ENCODE measurements around the gene SLC45A3. TPM values are rescaled to one million over a fixed set of nuclear protein-coding genes. Genes with fewer than 3 reads are reported as not detected.

SLC45A3 gene
- polyA plus RNA-seq, 1 donor from 2014 or later, result 0.53 TPM

DNA sequence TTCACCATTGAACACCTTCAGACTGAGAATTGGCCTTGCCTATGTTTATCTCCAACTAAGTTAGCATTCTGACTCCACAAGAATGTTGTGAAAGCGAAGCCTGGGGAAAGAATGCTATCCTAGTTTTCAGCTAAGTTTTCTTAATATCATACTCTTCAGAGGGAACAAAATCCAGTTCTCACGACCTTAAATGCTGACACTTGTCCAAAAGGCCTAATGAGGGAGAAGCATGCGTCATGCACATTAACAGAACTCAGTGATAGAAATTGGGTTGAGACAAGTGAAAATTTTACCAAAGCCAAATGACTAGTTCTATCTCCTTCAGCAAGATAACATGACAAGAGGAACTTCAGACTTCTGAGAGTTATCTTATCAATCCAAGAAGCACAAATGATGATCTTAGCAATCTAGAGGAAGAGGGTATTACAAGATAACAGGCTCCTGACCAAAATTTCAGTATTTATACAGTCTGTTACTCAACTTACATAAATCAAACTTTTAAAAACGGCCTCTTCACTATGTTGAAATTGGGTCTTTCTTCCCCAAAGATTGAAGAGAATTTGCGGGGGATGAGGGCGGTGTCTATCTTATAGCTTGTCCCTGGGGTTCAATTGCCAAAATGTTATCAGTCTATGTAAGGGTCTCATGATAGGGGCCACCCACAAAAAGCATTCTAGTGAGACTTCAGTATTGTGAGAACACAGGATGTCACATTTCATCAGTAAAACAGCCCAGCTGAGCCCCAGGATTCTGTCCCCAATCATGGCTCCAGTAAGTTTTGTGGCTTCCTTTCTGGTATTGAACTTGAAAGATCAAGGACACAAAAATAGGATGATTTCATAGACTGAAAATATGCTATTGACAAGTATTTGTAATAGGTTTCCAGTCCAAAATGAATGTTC lies 26.5 kb upstream of the SLC45A3 start:
- peaks cover 4% of the 10 kb centered on the region for H3K36me3 ChIP-seq (ENCODE audit: insufficient read depth, low read length)
- no peak overlapping the region for H3K4me2 ChIP-seq (ENCODE audit: low read length)
- no peak overlapping the region for H3K4me3 ChIP-seq (ENCODE audit: low read length)
- TF ChIP-seq EP300 (conservative IDR thresholded peaks at IDR 0.05; ENCODE audit: poor library complexity, severe bottlenecking) (no peak), EZH2 (IDR thresholded peaks at IDR 0.05; ENCODE audit: borderline replicate concordance, insufficient read depth, low read length, poor library complexity, severe bottlenecking) (no peak), RAD21 (conservative IDR thresholded peaks at IDR 0.05) (no peak), TAF1 (IDR thresholded peaks at IDR 0.05; ENCODE audit: low read depth) (no peak)
- TF ChIP-seq, protein P1, sequence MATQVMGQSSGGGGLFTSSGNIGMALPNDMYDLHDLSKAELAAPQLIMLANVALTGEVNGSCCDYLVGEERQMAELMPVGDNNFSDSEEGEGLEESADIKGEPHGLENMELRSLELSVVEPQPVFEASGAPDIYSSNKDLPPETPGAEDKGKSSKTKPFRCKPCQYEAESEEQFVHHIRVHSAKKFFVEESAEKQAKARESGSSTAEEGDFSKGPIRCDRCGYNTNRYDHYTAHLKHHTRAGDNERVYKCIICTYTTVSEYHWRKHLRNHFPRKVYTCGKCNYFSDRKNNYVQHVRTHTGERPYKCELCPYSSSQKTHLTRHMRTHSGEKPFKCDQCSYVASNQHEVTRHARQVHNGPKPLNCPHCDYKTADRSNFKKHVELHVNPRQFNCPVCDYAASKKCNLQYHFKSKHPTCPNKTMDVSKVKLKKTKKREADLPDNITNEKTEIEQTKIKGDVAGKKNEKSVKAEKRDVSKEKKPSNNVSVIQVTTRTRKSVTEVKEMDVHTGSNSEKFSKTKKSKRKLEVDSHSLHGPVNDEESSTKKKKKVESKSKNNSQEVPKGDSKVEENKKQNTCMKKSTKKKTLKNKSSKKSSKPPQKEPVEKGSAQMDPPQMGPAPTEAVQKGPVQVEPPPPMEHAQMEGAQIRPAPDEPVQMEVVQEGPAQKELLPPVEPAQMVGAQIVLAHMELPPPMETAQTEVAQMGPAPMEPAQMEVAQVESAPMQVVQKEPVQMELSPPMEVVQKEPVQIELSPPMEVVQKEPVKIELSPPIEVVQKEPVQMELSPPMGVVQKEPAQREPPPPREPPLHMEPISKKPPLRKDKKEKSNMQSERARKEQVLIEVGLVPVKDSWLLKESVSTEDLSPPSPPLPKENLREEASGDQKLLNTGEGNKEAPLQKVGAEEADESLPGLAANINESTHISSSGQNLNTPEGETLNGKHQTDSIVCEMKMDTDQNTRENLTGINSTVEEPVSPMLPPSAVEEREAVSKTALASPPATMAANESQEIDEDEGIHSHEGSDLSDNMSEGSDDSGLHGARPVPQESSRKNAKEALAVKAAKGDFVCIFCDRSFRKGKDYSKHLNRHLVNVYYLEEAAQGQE (IDR thresholded peaks at IDR 0.05; ENCODE audit: borderline replicate concordance), result no peak
- no peaks in the 10 kb centered on the region for H3K79me2 ChIP-seq (replicated peaks; ENCODE audit: insufficient read depth, low read length)
- no peaks in the 10 kb centered on the region for H4K20me1 ChIP-seq (ENCODE audit: insufficient read depth)
- H3F3A ChIP-seq (ENCODE audit: insufficient read depth, low read length, poor library complexity, severe bottlenecking), result no peaks in the 10 kb centered on the region
- no peak overlapping the region for H3K9ac ChIP-seq (ENCODE audit: low read length)
- H2AFZ ChIP-seq (ENCODE audit: low read depth, low read length), result no peak overlapping the region
- H3K9me3 ChIP-seq (ENCODE audit: low read length), result no peaks in the 10 kb centered on the region
- no peaks in the 10 kb centered on the region for H3K27me3 ChIP-seq (ENCODE audit: insufficient read depth, low read depth, low read length)
- H3K27ac ChIP-seq (ENCODE audit: low read length), result no peak overlapping the region
- H3K9me2 ChIP-seq (ENCODE audit: insufficient read depth, low read length), result no peaks in the 10 kb centered on the region

DNA sequence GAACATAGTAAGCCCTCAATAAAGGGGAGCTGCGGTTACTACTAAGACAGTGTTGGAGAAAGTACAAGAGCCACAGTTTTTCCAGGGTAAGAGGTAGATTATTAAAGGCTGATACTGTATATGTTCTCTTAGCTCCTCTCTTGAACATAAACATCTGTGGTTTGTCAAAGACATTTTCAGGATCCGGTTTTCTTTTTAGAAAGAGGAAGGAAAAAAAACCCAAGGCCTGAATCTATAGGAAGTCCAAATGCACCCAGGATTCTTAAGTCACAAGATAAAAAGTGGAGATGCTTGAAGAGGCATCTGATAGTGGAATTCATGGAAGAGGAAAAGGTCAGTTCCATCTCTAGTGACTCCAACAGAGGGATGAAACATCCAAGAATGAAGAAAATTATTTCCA lies 24.6 kb upstream of the SLC45A3 start:
- Histone ChIP-seq H3K36me3 (ENCODE audit: insufficient read depth, low read length) (no peaks in the 10 kb centered on the region), H3K9ac (ENCODE audit: low read length) (no peak overlapping the region), H3K9me3 (ENCODE audit: low read length) (no peaks in the 10 kb centered on the region), H3K27me3 (ENCODE audit: insufficient read depth, low read depth, low read length) (no peaks in the 10 kb centered on the region), H3K9me2 (ENCODE audit: insufficient read depth, low read length) (no peaks in the 10 kb centered on the region), H4K20me1 (ENCODE audit: insufficient read depth) (no peaks in the 10 kb centered on the region), H3K79me2 (replicated peaks; ENCODE audit: insufficient read depth, low read length) (no peaks in the 10 kb centered on the region), H3K27ac (ENCODE audit: low read length) (no peak overlapping the region), H2AFZ (ENCODE audit: low read depth, low read length) (no peak overlapping the region), H3K4me3 (ENCODE audit: low read length) (no peak overlapping the region), H3K4me2 (ENCODE audit: low read length) (no peak overlapping the region), H3F3A (ENCODE audit: insufficient read depth, low read length, poor library complexity, severe bottlenecking) (no peaks in the 10 kb centered on the region)
- TF ChIP-seq, protein P1 (IDR thresholded peaks at IDR 0.05; ENCODE audit: borderline replicate concordance), result no peak
- TF ChIP-seq EP300 (conservative IDR thresholded peaks at IDR 0.05; ENCODE audit: poor library complexity, severe bottlenecking), result no peak
- no peak for TF ChIP-seq EZH2 (IDR thresholded peaks at IDR 0.05; ENCODE audit: borderline replicate concordance, insufficient read depth, low read length, poor library complexity, severe bottlenecking)
- TF ChIP-seq TAF1 (IDR thresholded peaks at IDR 0.05; ENCODE audit: low read depth), result no peak
